HEK293 (cell line): ENCODE data around the gene RPL4.

Experiments
- CTCF ChIA-PET: fragments of 350-600 bp; formaldehyde crosslinking; extraction: SDS; loops from one replicate; lab custom pipeline; 2021; ENCODE audit warnings: antibody characterized with exemption; lab: Yijun Ruan, JAX
- POLR2A ChIA-PET: fragments of 300-600 bp; formaldehyde crosslinking; extraction: SDS; loops from one replicate; lab custom pipeline; 2020; ENCODE audit warnings: antibody characterized with exemption, inconsistent platforms; lab: Yijun Ruan, JAX
- H3K27ac ChIP-seq: fragments of 200-500 bp; sonication (Bioruptor generic); 2 replicates; pipeline ENCODE4 v1.5.1; 2014; ENCODE audit warnings: low read depth, low read length, control low read depth, inconsistent platforms; ENCODE audit errors: extremely low read depth
- H3K36me3 ChIP-seq, 2 experiments: fragments of 200-500 bp in 1 of 2; sonication (Bioruptor generic) in 1 of 2; 1 replicate in 1 of 2; 2 replicates in 1 of 2; pipeline ENCODE4 v1.5.1; 2014 to 2017; ENCODE audit warnings: inconsistent platforms in 2 of 2, low read length in 2 of 2; ENCODE audit not compliant: control insufficient read depth in 2 of 2, insufficient read depth in 1 of 2
- H3K4me1 ChIP-seq: fragments of 200-500 bp; sonication (Bioruptor generic); 2 replicates; pipeline ENCODE4 v1.5.1; 2014; ENCODE audit warnings: mild to moderate bottlenecking, low read length, inconsistent platforms; ENCODE audit not compliant: control insufficient read depth, insufficient read depth
- H3K4me3 ChIP-seq: 2 replicates; pipeline ENCODE4 v1.5.1; 2011; ENCODE audit warnings: low read depth, mild to moderate bottlenecking, control low read depth, low read length, moderate library complexity
- H3K9me3 ChIP-seq: fragments of 200-500 bp; sonication (Bioruptor generic); 2 replicates; pipeline ENCODE4 v1.5.1; 2014; ENCODE audit warnings: low read depth, low read length, inconsistent platforms; ENCODE audit not compliant: control insufficient read depth, insufficient read depth
- EGR2 ChIP-seq: fragments of 450-650 bp; formaldehyde crosslinking; IDR thresholded peaks from 2 replicates; pipeline ENCODE4 v1.5.1; 2016; ENCODE audit warnings: low read depth, missing biosample characterization, missing genetic modification characterization
- GLI2 ChIP-seq: fragments of 450-650 bp; formaldehyde crosslinking; IDR thresholded peaks from 2 replicates; pipeline ENCODE4; 2017; ENCODE audit warnings: missing biosample characterization, missing genetic modification characterization, low read depth, borderline replicate concordance
- HOXC10 ChIP-seq: sonication (generic); formaldehyde crosslinking; IDR thresholded peaks from 2 replicates; pipeline ENCODE4 v1.8.1; 2023; ENCODE audit warnings: mild to moderate bottlenecking, missing genetic modification reagents
- KLF7 ChIP-seq: fragments of 450-650 bp; formaldehyde crosslinking; IDR thresholded peaks from 2 replicates; pipeline ENCODE4 v1.5.1; 2016; ENCODE audit warnings: missing biosample characterization, missing genetic modification characterization, borderline replicate concordance
- KLF9 ChIP-seq: fragments of 450-650 bp; formaldehyde crosslinking; IDR thresholded peaks from 2 replicates; pipeline ENCODE4 v1.5.1; 2016; ENCODE audit warnings: missing biosample characterization, missing genetic modification characterization, low read depth
- MEIS1 ChIP-seq: sonication (generic); formaldehyde crosslinking; IDR thresholded peaks from 2 replicates; pipeline ENCODE4 v1.8.1; 2022; ENCODE audit warnings: missing genetic modification reagents, mild to moderate bottlenecking, borderline replicate concordance
- SP2 ChIP-seq: fragments of 450-650 bp; formaldehyde crosslinking; IDR thresholded peaks from 2 replicates; pipeline ENCODE4 v1.5.1; 2016; ENCODE audit warnings: missing biosample characterization, missing genetic modification characterization
- SP7 ChIP-seq: fragments of 450-650 bp; formaldehyde crosslinking; IDR thresholded peaks from 2 replicates; pipeline ENCODE4 v1.5.1; 2016; ENCODE audit warnings: missing biosample characterization, missing genetic modification characterization
- ZBTB20 ChIP-seq: fragments of 450-650 bp; formaldehyde crosslinking; IDR thresholded peaks from 2 replicates; pipeline ENCODE4 v1.5.1; 2016; ENCODE audit warnings: missing biosample characterization, missing genetic modification characterization
- ZBTB48 ChIP-seq: fragments of 450-650 bp; formaldehyde crosslinking; IDR thresholded peaks from 2 replicates; pipeline ENCODE4 v1.5.1; 2016; ENCODE audit warnings: missing biosample characterization, missing genetic modification characterization
- ZBTB6 ChIP-seq: fragments of 450-650 bp; formaldehyde crosslinking; IDR thresholded peaks from 2 replicates; pipeline ENCODE4 v1.5.1; 2017; ENCODE audit warnings: missing biosample characterization, missing genetic modification characterization
- ZEB2 ChIP-seq: fragments of 450-650 bp; formaldehyde crosslinking; IDR thresholded peaks from 2 replicates; pipeline ENCODE4 v1.5.1; 2016; ENCODE audit warnings: missing biosample characterization, missing genetic modification characterization
- ZFHX2 ChIP-seq: fragments of 450-650 bp; formaldehyde crosslinking; conservative IDR thresholded peaks from 2 replicates; pipeline ENCODE4 v1.5.1; 2016; ENCODE audit warnings: missing biosample characterization, missing genetic modification characterization
- ZNF132 ChIP-seq: fragments of 450-650 bp; formaldehyde crosslinking; IDR thresholded peaks from 2 replicates; pipeline ENCODE4 v1.5.1; 2017; ENCODE audit warnings: missing biosample characterization, missing genetic modification characterization, borderline replicate concordance
- ZNF19 ChIP-seq: fragments of 450-650 bp; formaldehyde crosslinking; IDR thresholded peaks from 2 replicates; pipeline ENCODE4; 2016; ENCODE audit warnings: missing biosample characterization, missing genetic modification characterization, low read depth
- ZNF211 ChIP-seq: fragments of 450-650 bp; formaldehyde crosslinking; IDR thresholded peaks from 2 replicates; pipeline ENCODE4 v1.5.1; 2016; ENCODE audit warnings: low read depth, missing biosample characterization, missing genetic modification characterization
- ZNF248 ChIP-seq: fragments of 450-650 bp; formaldehyde crosslinking; IDR thresholded peaks from 2 replicates; pipeline ENCODE4 v1.5.1; 2017; ENCODE audit warnings: missing biosample characterization, missing genetic modification characterization
- ZNF324 ChIP-seq: fragments of 450-650 bp; formaldehyde crosslinking; IDR thresholded peaks from 2 replicates; pipeline ENCODE4 v1.5.1; 2016; ENCODE audit warnings: missing biosample characterization, missing genetic modification characterization
- ZNF350 ChIP-seq: fragments of 450-650 bp; formaldehyde crosslinking; IDR thresholded peaks from 2 replicates; pipeline ENCODE4 v1.5.0; 2017; ENCODE audit warnings: missing biosample characterization, mild to moderate bottlenecking, missing genetic modification characterization
- ZNF354C ChIP-seq: fragments of 450-650 bp; formaldehyde crosslinking; IDR thresholded peaks from 2 replicates; pipeline ENCODE4 v1.5.1; 2016; ENCODE audit warnings: missing biosample characterization, missing genetic modification characterization, low read depth, borderline replicate concordance
- ZNF366 ChIP-seq: fragments of 450-650 bp; formaldehyde crosslinking; conservative IDR thresholded peaks from 2 replicates; pipeline ENCODE4 v1.5.1; 2016; ENCODE audit warnings: missing biosample characterization, missing genetic modification characterization
- ZNF394 ChIP-seq: fragments of 450-650 bp; formaldehyde crosslinking; IDR thresholded peaks from 2 replicates; pipeline ENCODE4 v1.5.1; 2016; ENCODE audit warnings: missing biosample characterization, missing genetic modification characterization, mild to moderate bottlenecking, moderate library complexity, borderline replicate concordance
- ZNF514 ChIP-seq: fragments of 450-650 bp; formaldehyde crosslinking; IDR thresholded peaks from 2 replicates; pipeline ENCODE4 v1.5.1; 2016; ENCODE audit warnings: missing biosample characterization, missing genetic modification characterization
- ZNF629 ChIP-seq: fragments of 450-650 bp; formaldehyde crosslinking; IDR thresholded peaks from 2 replicates; pipeline ENCODE4 v1.5.1; 2017; ENCODE audit warnings: missing biosample characterization, missing genetic modification characterization
- ZNF701 ChIP-seq: fragments of 450-650 bp; formaldehyde crosslinking; IDR thresholded peaks from 2 replicates; pipeline ENCODE4 v1.5.1; 2016; ENCODE audit warnings: missing biosample characterization, missing genetic modification characterization
- TF ChIP-seq, protein P1 (sequence below): fragments of 450-650 bp; formaldehyde crosslinking; IDR thresholded peaks from 2 replicates; pipeline ENCODE4 v1.5.0; 2017; ENCODE audit warnings: missing biosample characterization, missing genetic modification characterization, borderline replicate concordance
- TF ChIP-seq, protein P2 (sequence below): fragments of 450-650 bp; formaldehyde crosslinking; IDR thresholded peaks from 2 replicates; pipeline ENCODE4 v1.5.1; 2016; ENCODE audit warnings: missing biosample characterization, missing genetic modification characterization

RPL4 gene

DNA sequence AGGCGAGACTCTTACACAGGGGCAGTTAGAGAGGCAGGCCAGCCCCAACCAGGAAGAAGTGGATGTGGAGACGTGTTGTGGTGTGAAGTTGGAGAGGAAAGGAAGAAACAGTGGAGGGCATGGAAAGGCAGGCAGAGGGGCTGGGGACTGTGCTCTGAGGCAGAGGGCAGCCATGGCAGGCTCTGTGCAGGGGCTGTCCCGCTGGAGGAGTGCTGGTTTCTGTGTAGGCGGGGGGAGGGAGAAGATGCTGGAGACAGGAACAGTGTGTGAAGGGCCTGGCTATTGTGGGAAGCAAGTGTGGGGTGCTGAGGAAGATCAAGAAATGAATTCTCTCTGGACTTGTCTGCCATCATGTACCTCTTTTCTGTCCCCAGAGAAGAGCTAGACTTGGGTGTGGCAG, 28.1 kb downstream of the RPL4 start:
- H3K9me3 ChIP-seq = no peaks in the 10 kb centered on the region
- no peak overlapping the region for H3K27ac ChIP-seq
- ChIA-PET POLR2A (no interaction called here), CTCF (no interaction called here)
- no peak overlapping the region for H3K4me3 ChIP-seq
- H3K4me1 ChIP-seq = no peaks in the 10 kb centered on the region
- H3K36me3 ChIP-seq = peaks cover 0 to 8% of the 10 kb centered on the region in 2 experiments; a peak in 2 of 3 replicates
- TF ChIP-seq ZFHX2 (tag by site-specific recombination) (peak; percentile 85), ZNF324 (tag by site-specific recombination) (no peak), EGR2 (tag by site-specific recombination) (peak; percentile 79)

- H3K36me3 ChIP-seq = no peaks in the 10 kb centered on the region; a peak in 1 of 3 replicates
- ChIA-PET CTCF (interaction anchor here (1.1 to 1.9 kb wide), 2 partner anchors 23 to 89 kb away, joined by 6 to 9 read pairs; partner anchors contain the start of genes MAP2K1 and SNAPC5), POLR2A (no interaction called here)
- H3K27ac ChIP-seq = no peak overlapping the region
- no peaks in the 10 kb centered on the region for H3K9me3 ChIP-seq
- H3K4me1 ChIP-seq = no peaks in the 10 kb centered on the region
- TF ChIP-seq ZEB2 (tag by site-specific recombination) (no peak), HOXC10 (CRISPR knock-in tag) (no peak), ZNF366 (tag by site-specific recombination) (no peak), EGR2 (tag by site-specific recombination) (no peak), ZNF324 (tag by site-specific recombination) (no peak), ZNF132 (tag by site-specific recombination) (no peak), ZNF350 (tag by site-specific recombination) (no peak), ZBTB48 (tag by site-specific recombination) (no peak), GLI2 (tag by site-specific recombination) (no peak), ZBTB20 (tag by site-specific recombination) (no peak), ZNF248 (tag by site-specific recombination) (no peak)
- TF ChIP-seq, protein P1, sequence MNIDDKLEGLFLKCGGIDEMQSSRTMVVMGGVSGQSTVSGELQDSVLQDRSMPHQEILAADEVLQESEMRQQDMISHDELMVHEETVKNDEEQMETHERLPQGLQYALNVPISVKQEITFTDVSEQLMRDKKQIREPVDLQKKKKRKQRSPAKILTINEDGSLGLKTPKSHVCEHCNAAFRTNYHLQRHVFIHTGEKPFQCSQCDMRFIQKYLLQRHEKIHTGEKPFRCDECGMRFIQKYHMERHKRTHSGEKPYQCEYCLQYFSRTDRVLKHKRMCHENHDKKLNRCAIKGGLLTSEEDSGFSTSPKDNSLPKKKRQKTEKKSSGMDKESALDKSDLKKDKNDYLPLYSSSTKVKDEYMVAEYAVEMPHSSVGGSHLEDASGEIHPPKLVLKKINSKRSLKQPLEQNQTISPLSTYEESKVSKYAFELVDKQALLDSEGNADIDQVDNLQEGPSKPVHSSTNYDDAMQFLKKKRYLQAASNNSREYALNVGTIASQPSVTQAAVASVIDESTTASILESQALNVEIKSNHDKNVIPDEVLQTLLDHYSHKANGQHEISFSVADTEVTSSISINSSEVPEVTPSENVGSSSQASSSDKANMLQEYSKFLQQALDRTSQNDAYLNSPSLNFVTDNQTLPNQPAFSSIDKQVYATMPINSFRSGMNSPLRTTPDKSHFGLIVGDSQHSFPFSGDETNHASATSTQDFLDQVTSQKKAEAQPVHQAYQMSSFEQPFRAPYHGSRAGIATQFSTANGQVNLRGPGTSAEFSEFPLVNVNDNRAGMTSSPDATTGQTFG (tag by site-specific recombination) = no peak
- no peak overlapping the region for H3K4me3 ChIP-seq
Observed at GRCh38 chr15:66474963-66475362, 29.7 kb downstream of the RPL4 start.

DNA sequence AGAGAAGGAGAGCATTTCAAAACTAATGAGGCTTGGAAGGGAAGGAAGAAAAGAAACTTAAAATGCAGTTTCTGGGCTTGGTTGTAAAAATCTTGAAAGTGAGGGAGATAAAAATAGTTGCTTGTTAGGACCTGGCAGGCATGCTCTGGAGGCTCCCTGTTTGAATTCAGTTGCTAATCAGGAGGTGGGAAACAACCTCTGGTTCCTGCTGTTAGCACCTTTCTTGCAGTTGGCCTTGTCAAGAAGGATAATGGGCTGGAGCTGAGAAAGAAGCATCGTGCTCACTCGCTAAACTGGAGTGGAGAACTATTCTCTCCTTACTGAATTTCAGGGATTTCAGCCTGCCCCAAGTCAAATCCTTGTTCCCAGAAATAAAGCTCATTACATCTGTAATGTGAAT, 30.5 kb downstream of the RPL4 start:
- Histone ChIP-seq H3K4me3 (no peak overlapping the region), H3K27ac (no peak overlapping the region), H3K9me3 (no peaks in the 10 kb centered on the region), H3K4me1 (no peaks in the 10 kb centered on the region), H3K36me3 (no peaks in the 10 kb centered on the region; a peak in 1 of 3 replicates)
- ChIA-PET CTCF (interaction anchor here (1.1 to 1.9 kb wide), 2 partner anchors 24 to 88 kb away, joined by 6 to 9 read pairs; partner anchors contain the start of genes MAP2K1 and SNAPC5), POLR2A (no interaction called here)
- TF ChIP-seq, protein P2, sequence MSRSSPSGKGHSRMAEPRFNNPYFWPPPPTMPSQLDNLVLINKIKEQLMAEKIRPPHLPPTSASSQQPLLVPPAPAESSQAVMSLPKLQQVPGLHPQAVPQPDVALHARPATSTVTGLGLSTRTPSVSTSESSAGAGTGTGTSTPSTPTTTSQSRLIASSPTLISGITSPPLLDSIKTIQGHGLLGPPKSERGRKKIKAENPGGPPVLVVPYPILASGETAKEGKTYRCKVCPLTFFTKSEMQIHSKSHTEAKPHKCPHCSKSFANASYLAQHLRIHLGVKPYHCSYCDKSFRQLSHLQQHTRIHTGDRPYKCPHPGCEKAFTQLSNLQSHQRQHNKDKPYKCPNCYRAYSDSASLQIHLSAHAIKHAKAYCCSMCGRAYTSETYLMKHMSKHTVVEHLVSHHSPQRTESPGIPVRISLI (tag by site-specific recombination) = no peak
- TF ChIP-seq ZNF350 (tag by site-specific recombination) (no peak), ZNF701 (tag by site-specific recombination) (no peak), ZNF514 (tag by site-specific recombination) (no peak), MEIS1 (CRISPR knock-in tag) (no peak), ZNF354C (tag by site-specific recombination) (no peak), ZNF19 (tag by site-specific recombination) (no peak), ZBTB6 (tag by site-specific recombination) (no peak), ZNF629 (tag by site-specific recombination) (no peak), KLF9 (no peak), SP7 (no peak), ZNF211 (tag by site-specific recombination) (no peak), SP2 (no peak), ZNF394 (no peak), KLF7 (tag by site-specific recombination) (no peak)
